Trophoblast cell (in vitro differentiated cells and primary cell): Measurements from ENCODE around the gene ZNF709.
"Not testable (repeated sequence)": the region's sequence is repeated elsewhere in the genome, so short reads cannot be mapped to it uniquely, and the experiment has no call there.

ENCODE experiments used
- DNase-seq, 2 donors: peaks; one replicate each; pipeline ENCODE4 v3.0.0-alpha.2; 2016
- H2AFZ ChIP-seq: 2 replicates; pipeline ENCODE4 v1.6.1; 2013; ENCODE audit warnings: low read length, moderate library complexity, mild to moderate bottlenecking; ENCODE audit not compliant: insufficient read depth, poor library complexity
- H2AK5ac ChIP-seq: 2 replicates; pipeline ENCODE4 v1.6.1; 2013; ENCODE audit warnings: mild to moderate bottlenecking, low read length
- H2BK120ac ChIP-seq: 2 replicates; pipeline ENCODE4 v1.6.1; 2013; ENCODE audit warnings: low read length, mild to moderate bottlenecking, moderate library complexity; ENCODE audit not compliant: insufficient read depth, poor library complexity
- H2BK12ac ChIP-seq: 2 replicates; pipeline ENCODE4 v1.6.1; 2013; ENCODE audit warnings: mild to moderate bottlenecking, low read length, moderate library complexity
- H2BK5ac ChIP-seq: 2 replicates; pipeline ENCODE4 v1.6.1; 2013; ENCODE audit warnings: low read length, low read depth, moderate library complexity, mild to moderate bottlenecking; ENCODE audit not compliant: poor library complexity
- H3K14ac ChIP-seq: 2 replicates; pipeline ENCODE4 v1.6.1; 2013; ENCODE audit warnings: mild to moderate bottlenecking, low read length
- H3K18ac ChIP-seq: 2 replicates; pipeline ENCODE4 v1.6.1; 2013; ENCODE audit warnings: mild to moderate bottlenecking, low read length
- H3K23ac ChIP-seq: 2 replicates; pipeline ENCODE4 v1.6.1; 2013; ENCODE audit warnings: low read length
- H3K27ac ChIP-seq: 2 replicates; pipeline ENCODE4 v1.5.1; 2013; ENCODE audit warnings: low read depth, mild to moderate bottlenecking, inconsistent platforms, low read length, moderate library complexity
- H3K27me3 ChIP-seq: 2 replicates; pipeline ENCODE4 v1.6.1; 2013; ENCODE audit warnings: inconsistent platforms, mild to moderate bottlenecking, low read length, moderate library complexity; ENCODE audit not compliant: insufficient read depth
- H3K36me3 ChIP-seq, 2 experiments: 1 replicate in 1 of 2; 2 replicates in 1 of 2; pipeline ENCODE4 v1.6.1; 2013; ENCODE audit warnings: low read length in 2 of 2, mild to moderate bottlenecking in 2 of 2, moderate library complexity in 1 of 2; ENCODE audit not compliant: insufficient read depth in 2 of 2, control insufficient read depth in 1 of 2
- H3K4ac ChIP-seq: 2 replicates; pipeline ENCODE4 v1.6.1; 2013; ENCODE audit warnings: low read depth, mild to moderate bottlenecking, low read length, moderate library complexity
- H3K4me1 ChIP-seq, 2 experiments: 1 replicate in 1 of 2; 2 replicates in 1 of 2; pipeline ENCODE4 v1.6.1; 2013; ENCODE audit warnings: low read length in 2 of 2, mild to moderate bottlenecking in 2 of 2, moderate library complexity in 1 of 2; ENCODE audit not compliant: insufficient read depth in 2 of 2, control insufficient read depth in 1 of 2
- H3K4me2 ChIP-seq: 2 replicates; pipeline ENCODE4 v1.6.1; 2013; ENCODE audit warnings: inconsistent platforms, mild to moderate bottlenecking, low read length, moderate library complexity
- H3K4me3 ChIP-seq: 2 replicates; pipeline ENCODE4 v1.5.1; 2013; ENCODE audit warnings: mild to moderate bottlenecking, low read depth, low read length, inconsistent platforms
- H3K79me1 ChIP-seq: one replicate; pipeline ENCODE4 v1.6.1; 2013; ENCODE audit warnings: low read length
- H3K79me2 ChIP-seq: 2 replicates; pipeline ENCODE4 v1.6.1; 2013; ENCODE audit warnings: low read length, mild to moderate bottlenecking; ENCODE audit not compliant: control insufficient read depth, insufficient read depth, poor library complexity
- H3K9ac ChIP-seq: 2 replicates; pipeline ENCODE4 v1.6.1; 2013; ENCODE audit warnings: mild to moderate bottlenecking, low read length
- H3K9me3 ChIP-seq: 2 replicates; pipeline ENCODE4 v1.6.1; 2013; ENCODE audit warnings: low read depth, mild to moderate bottlenecking, control low read depth, inconsistent platforms, low read length; ENCODE audit not compliant: insufficient read depth
- H4K12ac ChIP-seq: 2 replicates; pipeline ENCODE4 v1.6.1; 2013; ENCODE audit warnings: low read depth, mild to moderate bottlenecking, low read length, moderate library complexity
- H4K8ac ChIP-seq: 2 replicates; pipeline ENCODE4 v1.6.1; 2013; ENCODE audit warnings: low read depth, mild to moderate bottlenecking, low read length, moderate library complexity
- H4K91ac ChIP-seq: one replicate; pipeline ENCODE4 v1.6.1; 2013; ENCODE audit warnings: low read depth, mild to moderate bottlenecking, low read length, moderate library complexity
- WGBS: extraction: QIAGEN DNeasy Blood & Tissue Kit; methylation state at CpG from one replicate; pipeline ENCODE4 v1.1.7; 2013; ENCODE audit warnings: missing lambda C conversion rate; ENCODE audit not compliant: insufficient read length, insufficient coverage; ENCODE audit errors: extremely low coverage; 5-methylcytosine and 5-hydroxymethylcytosine counted together

The ZNF709 gene

GRCh38 chr19:12494260-12494860 is 9.7 kb upstream of the ZNF709 start:
- no peak overlapping the region for H2AK5ac ChIP-seq
- H3K27me3 ChIP-seq: no peaks in the 10 kb centered on the region
- no CpG with 5 or more reads among the region's 3 CpGs for WGBS

GRCh38 chr19:12486265-12486783 is 1.7 kb upstream of the ZNF709 start:
- H3K23ac ChIP-seq, DNase-seq, H4K8ac ChIP-seq, H3K9ac ChIP-seq, H2AFZ ChIP-seq, H3K18ac ChIP-seq, H4K12ac ChIP-seq, H3K79me2 ChIP-seq, H3K14ac ChIP-seq, H2BK120ac ChIP-seq, H2BK12ac ChIP-seq, H3K27me3 ChIP-seq, H3K36me3 ChIP-seq, H4K91ac ChIP-seq, H2BK5ac ChIP-seq, H3K79me1 ChIP-seq, H3K4me1 ChIP-seq, H3K9me3 ChIP-seq, H2AK5ac ChIP-seq, H3K4me2 ChIP-seq, H3K4ac ChIP-seq, H3K27ac ChIP-seq, H3K4me3 ChIP-seq: not testable (repeated sequence)
- WGBS: no CpG with 5 or more reads among the region's 1 CpG

More at GRCh38 chr19:12494260-12494860, 9.7 kb upstream of the ZNF709 start:
- H3K4me2 ChIP-seq: no peak overlapping the region
- no peak for DNase-seq
- H3K4me1 ChIP-seq: peaks cover 0 to 2% of the 10 kb centered on the region in 2 experiments
- H4K12ac ChIP-seq: no peak overlapping the region
- no peak overlapping the region for H2AFZ ChIP-seq
- H3K23ac ChIP-seq: no peak overlapping the region
- H3K79me2 ChIP-seq: peaks cover 4% of the 10 kb centered on the region
- H3K14ac ChIP-seq: no peak overlapping the region
- no peak overlapping the region for H2BK5ac ChIP-seq
- H3K4me3 ChIP-seq: no peak overlapping the region
- no peak overlapping the region for H3K9ac ChIP-seq
- H3K79me1 ChIP-seq: peaks cover 7% of the 10 kb centered on the region
- no peak overlapping the region for H3K27ac ChIP-seq
- no peak overlapping the region for H3K18ac ChIP-seq
- H2BK12ac ChIP-seq: no peak overlapping the region
- no peaks in the 10 kb centered on the region for H3K36me3 ChIP-seq
- no peak overlapping the region for H3K4ac ChIP-seq
- H4K91ac ChIP-seq: no peak overlapping the region
- H3K9me3 ChIP-seq: no peaks in the 10 kb centered on the region
- no peak overlapping the region for H4K8ac ChIP-seq
- no peak overlapping the region for H2BK120ac ChIP-seq

GRCh38 chr19:12485571-12485970 is 955 bp upstream of the ZNF709 start:
- Histone ChIP-seq H3K36me3 (no peaks in the 10 kb centered on the region), H4K8ac (no peak overlapping the region), H3K4me3 (no peak overlapping the region), H3K9me3 (no peaks in the 10 kb centered on the region), H3K4me2 (no peak overlapping the region), H3K27ac (no peak overlapping the region), H3K79me1 (peaks cover 8% of the 10 kb centered on the region), H3K79me2 (peaks cover 4% of the 10 kb centered on the region), H3K23ac (no peak overlapping the region), H2AFZ (peak overlapping the region; percentile 96), H2BK5ac (no peak overlapping the region), H2AK5ac (no peak overlapping the region), H3K4me1 (peaks cover 4 to 7% of the 10 kb centered on the region in 2 experiments), H4K12ac (no peak overlapping the region), H2BK120ac (no peak overlapping the region), H2BK12ac (no peak overlapping the region), H3K27me3 (no peaks in the 10 kb centered on the region), H3K14ac (no peak overlapping the region), H3K18ac (no peak overlapping the region), H3K9ac (no peak overlapping the region), H4K91ac (no peak overlapping the region), H3K4ac (no peak overlapping the region)
- WGBS: no CpG with 5 or more reads among the region's 3 CpGs
- no peak for DNase-seq

GRCh38 chr19:12485052-12485416 is 418 bp upstream of the ZNF709 start:
- Histone ChIP-seq H3K27me3 (no peaks in the 10 kb centered on the region), H3K27ac (no peak overlapping the region), H4K91ac (no peak overlapping the region), H3K14ac (no peak overlapping the region), H3K4ac (no peak overlapping the region), H3K79me1 (peaks cover 8% of the 10 kb centered on the region), H4K8ac (peak overlapping the region; percentile 81), H3K4me3 (peak overlapping the region; percentile 70), H2BK5ac (no peak overlapping the region), H2AK5ac (no peak overlapping the region), H3K9me3 (no peaks in the 10 kb centered on the region), H3K36me3 (no peaks in the 10 kb centered on the region), H2AFZ (peak overlapping the region; percentile 96), H3K9ac (peak overlapping the region; percentile 17), H2BK120ac (peak overlapping the region; percentile 38), H3K23ac (no peak overlapping the region), H2BK12ac (no peak overlapping the region), H3K79me2 (peaks cover 4% of the 10 kb centered on the region), H4K12ac (no peak overlapping the region), H3K18ac (no peak overlapping the region), H3K4me2 (peak overlapping the region; percentile 98), H3K4me1 (peaks cover 4 to 7% of the 10 kb centered on the region in 2 experiments)
- no peak for DNase-seq
- no CpG with 5 or more reads among the region's 11 CpGs for WGBS
